Fibroblast of the aortic adventitia (primary cell): ENCODE measurements around the gene TMEM132D. TPM values are rescaled to one million over a fixed set of nuclear protein-coding genes. Genes with fewer than 3 reads are reported as not detected.

ENCODE experiments used
- DNase-seq: peaks from one replicate; pipeline ENCODE4 v3.0.0-alpha.2; 2010; ENCODE audit warnings: low read depth
- H3K4me3 ChIP-seq: 2 replicates; pipeline ENCODE4 v1.5.1; 2011; ENCODE audit warnings: low read depth, mild to moderate bottlenecking, control low read depth, low read length, moderate library complexity
- total RNA-seq: library from RNA; depleted of rRNA; stranded (reverse); fragments of >200 nt; gene quantifications from 2 replicates; pipeline ENCODE4 v1.2.3, GENCODE V29; 2012; ENCODE audit warnings: low replicate concordance
- TF ChIP-seq, protein P1 (sequence below): IDR thresholded peaks from 2 replicates; pipeline ENCODE4 v1.5.1; 2011; ENCODE audit warnings: mild to moderate bottlenecking, low read length, control low read depth, inconsistent platforms; ENCODE audit not compliant: insufficient read depth

Gene TMEM132D
- total RNA-seq, 1 donor = not detected

DNA sequence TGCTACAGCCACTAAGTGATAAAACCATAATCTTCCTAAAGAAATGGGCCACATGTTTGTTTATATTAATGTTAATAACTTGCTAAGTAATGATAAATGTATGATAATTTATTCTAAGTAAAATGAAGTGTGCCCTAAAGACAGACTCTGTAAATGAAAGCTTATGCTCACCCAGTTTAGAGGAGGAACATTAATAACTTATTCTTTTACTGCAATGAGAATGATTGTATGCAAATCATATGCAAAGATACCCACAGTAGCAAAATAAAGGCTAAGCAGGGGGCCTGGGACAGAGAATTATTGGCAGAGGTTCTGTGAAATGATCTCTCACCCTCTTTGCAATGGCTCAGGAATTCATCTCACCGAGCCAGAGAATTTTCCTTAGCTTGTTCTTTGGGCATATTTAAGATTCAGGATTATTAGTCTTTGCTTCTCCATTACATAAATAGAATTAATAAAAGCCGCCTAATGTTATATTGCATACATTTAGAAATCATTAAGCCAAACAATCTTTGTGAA lies 75.9 kb downstream of the TMEM132D start:
- H3K4me3 ChIP-seq = no peak overlapping the region
- TF ChIP-seq, protein P1, sequence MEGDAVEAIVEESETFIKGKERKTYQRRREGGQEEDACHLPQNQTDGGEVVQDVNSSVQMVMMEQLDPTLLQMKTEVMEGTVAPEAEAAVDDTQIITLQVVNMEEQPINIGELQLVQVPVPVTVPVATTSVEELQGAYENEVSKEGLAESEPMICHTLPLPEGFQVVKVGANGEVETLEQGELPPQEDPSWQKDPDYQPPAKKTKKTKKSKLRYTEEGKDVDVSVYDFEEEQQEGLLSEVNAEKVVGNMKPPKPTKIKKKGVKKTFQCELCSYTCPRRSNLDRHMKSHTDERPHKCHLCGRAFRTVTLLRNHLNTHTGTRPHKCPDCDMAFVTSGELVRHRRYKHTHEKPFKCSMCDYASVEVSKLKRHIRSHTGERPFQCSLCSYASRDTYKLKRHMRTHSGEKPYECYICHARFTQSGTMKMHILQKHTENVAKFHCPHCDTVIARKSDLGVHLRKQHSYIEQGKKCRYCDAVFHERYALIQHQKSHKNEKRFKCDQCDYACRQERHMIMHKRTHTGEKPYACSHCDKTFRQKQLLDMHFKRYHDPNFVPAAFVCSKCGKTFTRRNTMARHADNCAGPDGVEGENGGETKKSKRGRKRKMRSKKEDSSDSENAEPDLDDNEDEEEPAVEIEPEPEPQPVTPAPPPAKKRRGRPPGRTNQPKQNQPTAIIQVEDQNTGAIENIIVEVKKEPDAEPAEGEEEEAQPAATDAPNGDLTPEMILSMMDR = no peak
- DNase-seq = no peak

DNA sequence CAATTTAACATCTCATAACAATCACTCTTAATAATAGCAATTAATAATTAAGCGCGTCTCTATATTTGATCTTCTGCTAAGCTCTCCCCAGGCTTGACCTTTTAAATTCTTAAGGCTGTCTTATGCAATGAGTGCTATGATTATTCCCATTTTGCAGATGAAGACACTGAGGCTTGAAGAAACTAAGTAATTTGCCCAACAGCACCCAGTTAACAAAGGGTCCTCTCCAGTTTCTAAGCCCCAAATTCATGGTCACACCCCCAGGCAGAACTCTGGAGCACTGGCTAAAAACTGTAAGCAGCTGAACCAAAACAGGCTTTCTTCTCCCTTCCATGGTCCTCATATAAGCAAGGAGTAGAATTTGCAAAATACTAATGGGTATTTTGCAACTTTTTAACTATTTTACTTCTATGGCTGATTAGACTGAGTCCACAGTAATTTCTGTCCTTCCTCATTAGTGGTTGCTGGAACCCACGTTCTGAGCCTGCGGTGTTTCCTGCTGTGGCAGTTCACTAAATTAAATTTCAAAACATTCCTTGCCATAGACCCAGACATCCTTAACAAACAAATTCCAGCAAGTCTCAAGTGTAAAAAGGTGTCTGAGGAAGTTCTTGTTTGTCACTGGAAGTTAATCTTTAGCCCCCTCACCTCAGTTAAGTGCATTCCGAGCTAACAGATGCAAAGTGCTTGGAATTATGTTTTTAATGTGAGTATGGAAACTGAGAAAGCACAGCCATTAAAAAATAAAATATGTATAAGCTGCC lies 76.5 kb downstream of the TMEM132D start:
- no peak overlapping the region for H3K4me3 ChIP-seq
- DNase-seq = no peak
- TF ChIP-seq, protein P1 = no peak

DNA sequence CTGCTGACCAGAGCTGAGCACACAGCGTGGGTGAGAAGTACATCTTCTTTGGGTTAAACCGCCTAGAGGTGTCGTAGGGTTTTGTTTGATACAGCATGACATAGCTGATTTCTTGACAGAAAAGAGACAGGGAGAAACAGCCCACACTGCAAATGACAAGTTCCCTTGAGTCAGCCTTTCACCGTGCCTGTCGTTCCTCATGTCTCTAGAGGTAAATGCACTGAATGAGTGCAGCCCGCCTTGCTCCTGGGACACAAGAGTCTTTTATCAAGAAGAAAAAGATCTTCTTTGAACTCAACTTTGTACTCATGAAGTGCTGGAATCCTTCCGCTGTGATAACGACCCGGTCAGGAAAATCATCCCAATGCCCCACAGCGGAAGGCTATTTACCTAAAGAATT lies 77.6 kb downstream of the TMEM132D start:
- TF ChIP-seq, protein P1 = no peak
- no peak overlapping the region for H3K4me3 ChIP-seq
- no peak for DNase-seq

DNA sequence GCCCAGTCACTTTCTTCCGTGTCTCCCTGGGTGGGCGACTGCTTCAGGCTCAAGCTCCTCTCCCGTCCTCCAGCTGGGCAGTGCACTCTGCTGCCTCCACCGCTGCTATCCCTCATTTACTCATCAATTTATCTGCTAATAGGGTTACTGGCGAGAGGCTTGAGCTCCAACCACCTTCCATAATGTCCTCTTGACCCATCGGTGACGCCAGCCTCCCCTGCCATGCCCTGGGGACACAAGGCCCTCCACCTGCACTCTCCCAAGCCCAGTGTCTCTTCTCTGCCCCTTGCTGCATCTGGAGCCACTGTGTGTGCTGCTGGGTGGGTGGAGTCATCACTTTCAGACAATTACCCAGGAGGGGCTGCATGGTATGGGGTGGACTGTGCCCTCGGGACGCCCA lies 78.5 kb downstream of the TMEM132D start:
- TF ChIP-seq, protein P1 = no peak
- DNase-seq = no peak

DNA sequence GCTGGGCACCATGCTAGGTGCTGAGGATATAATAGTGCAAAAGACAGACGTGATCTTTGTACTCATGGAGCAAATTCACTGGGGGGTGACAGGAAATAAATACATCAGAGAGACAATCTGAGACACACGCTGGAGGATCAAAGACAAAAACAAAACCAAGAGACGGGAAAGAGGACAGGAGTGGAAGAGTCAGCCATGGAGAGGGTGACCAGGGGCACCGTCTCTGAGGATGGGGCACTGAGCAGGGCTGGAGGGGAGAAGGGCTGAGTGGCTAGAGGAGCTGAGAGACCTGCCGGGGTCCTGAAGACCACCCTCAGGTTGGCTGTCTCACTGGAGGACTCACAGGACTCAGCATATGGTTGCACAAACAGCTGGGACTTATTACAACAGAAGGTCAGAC lies 81.9 kb downstream of the TMEM132D start:
- H3K4me3 ChIP-seq = no peak overlapping the region
- TF ChIP-seq, protein P1 = no peak
- DNase-seq = no peak

More for the DNA sequence above, 78.5 kb downstream of the TMEM132D start:
- no peak overlapping the region for H3K4me3 ChIP-seq

DNA sequence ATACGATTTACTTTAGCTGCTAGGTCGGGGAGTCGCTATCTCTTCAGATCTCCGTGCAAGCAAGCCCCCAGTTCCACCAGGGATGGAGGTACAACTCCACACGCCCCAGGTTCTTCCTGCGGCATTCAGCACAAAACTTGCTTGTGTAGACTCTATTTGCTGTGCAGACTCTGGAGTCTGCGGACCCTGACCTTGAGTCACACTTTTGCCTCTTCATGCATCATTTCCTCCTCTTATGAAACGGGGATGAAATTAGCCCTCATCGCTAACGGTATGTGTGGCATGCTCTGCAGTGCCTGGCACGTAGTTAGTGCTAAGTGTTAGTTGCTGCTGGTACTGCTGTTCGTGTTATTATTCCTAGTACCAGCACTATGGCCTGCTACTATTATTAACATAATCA lies 84.4 kb downstream of the TMEM132D start:
- TF ChIP-seq, protein P1 = no peak
- H3K4me3 ChIP-seq = no peak overlapping the region
- no peak for DNase-seq

DNA sequence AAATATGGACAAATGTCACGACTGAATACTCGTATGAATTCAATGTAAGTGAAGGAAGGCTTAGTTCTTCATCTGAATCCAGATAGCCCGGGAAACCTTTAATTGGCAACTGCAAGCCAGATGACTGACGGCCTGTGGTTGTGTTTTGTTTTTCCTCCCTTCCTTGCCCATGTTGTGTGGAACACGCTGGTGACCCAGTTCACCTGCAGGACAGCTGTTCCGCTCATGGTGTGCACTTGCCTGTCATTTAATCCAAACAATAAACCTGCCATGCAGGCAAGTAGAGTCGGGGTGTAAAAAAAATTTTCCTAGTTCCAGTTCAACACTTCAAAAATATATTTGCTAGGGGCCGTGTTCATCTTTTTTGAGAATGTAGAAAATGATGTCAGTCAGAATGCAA lies 88.0 kb downstream of the TMEM132D start:
- no peak for DNase-seq
- no peak overlapping the region for H3K4me3 ChIP-seq
- TF ChIP-seq, protein P1 = no peak
